K562 (cell line): Measurements from ENCODE around the gene TOR3A. TPM values are rescaled to one million over a fixed set of nuclear protein-coding genes. Genes with fewer than 3 reads are reported as not detected.

Experiments used
- BRF2 ChIP-seq: IDR thresholded peaks from 3 replicates; pipeline ENCODE4 v1.6.1; 2011; ENCODE audit warnings: borderline replicate concordance, mild to moderate bottlenecking; ENCODE audit not compliant: insufficient read length, insufficient read depth
- CEBPB ChIP-seq: fragments of 450-650 bp; IDR thresholded peaks from 2 replicates; pipeline ENCODE4 v1.6.1; 2016; ENCODE audit warnings: missing genetic modification characterization, missing compliant biosample characterization
- DIDO1 ChIP-seq: fragments of 450-650 bp; IDR thresholded peaks from 2 replicates; pipeline ENCODE4 v1.6.1; 2016; ENCODE audit warnings: low read depth, missing biosample characterization, missing genetic modification characterization
- GTF2F1 ChIP-seq: IDR thresholded peaks from 2 replicates; pipeline ENCODE4 v1.6.1; 2011; ENCODE audit warnings: low read depth, low read length, improper control_type of control experiment
- KLF10 ChIP-seq: fragments of 250-450 bp; sonication (Bioruptor Pico); IDR thresholded peaks from 2 replicates; pipeline ENCODE4 v1.6.1; 2021; ENCODE audit warnings: matching md5 sums
- KLF13 ChIP-seq: fragments of 450-650 bp; IDR thresholded peaks from 2 replicates; pipeline ENCODE4 v1.6.1; 2016; ENCODE audit warnings: missing genetic modification characterization, low read depth, mild to moderate bottlenecking, missing compliant biosample characterization, moderate library complexity, borderline replicate concordance
- MED1 ChIP-seq: sonication (generic); formaldehyde crosslinking; IDR thresholded peaks from 2 replicates; pipeline ENCODE4 v1.8.1; 2023; ENCODE audit warnings: missing genetic modification reagents, borderline replicate concordance
- MYBL2 ChIP-seq, 2 experiments: fragments of 450-650 bp in 1 of 2; sonication (generic) in 1 of 2; formaldehyde crosslinking in 1 of 2; IDR thresholded peaks; 2 replicates each; pipeline versions ENCODE4 v1.6.1 to v1.8.1; 2017 to 2022; ENCODE audit warnings: borderline replicate concordance in 1 of 2, inconsistent platforms in 1 of 2, low read depth in 1 of 2, mild to moderate bottlenecking in 1 of 2, missing genetic modification reagents in 1 of 2, moderate library complexity in 1 of 2
- PHTF2 ChIP-seq: fragments of 250-450 bp; sonication (Bioruptor Pico); IDR thresholded peaks from 2 replicates; pipeline ENCODE4 v1.5.0; 2021; ENCODE audit warnings: mild to moderate bottlenecking
- PTTG1 ChIP-seq: fragments of 450-650 bp; IDR thresholded peaks from 2 replicates; pipeline ENCODE4 v1.6.1; 2016; ENCODE audit warnings: low read depth, mild to moderate bottlenecking, missing genetic modification characterization, missing compliant biosample characterization
- SMC3 ChIP-seq: conservative IDR thresholded peaks from 2 replicates; pipeline ENCODE4 v1.6.1; 2011; ENCODE audit warnings: low read depth, low read length, improper control_type of control experiment; ENCODE audit not compliant: insufficient read depth
- XRCC3 ChIP-seq: fragments of 450-650 bp; IDR thresholded peaks from 2 replicates; pipeline ENCODE4 v1.6.1; 2017; ENCODE audit warnings: mild to moderate bottlenecking, moderate library complexity
- ZBED1 ChIP-seq: IDR thresholded peaks from 2 replicates; pipeline ENCODE4 v1.6.1; 2014
- ZFP30 ChIP-seq: fragments of 250-450 bp; sonication (Bioruptor Pico); IDR thresholded peaks from 2 replicates; pipeline ENCODE4 v1.8.0; 2022; ENCODE audit warnings: moderate library complexity, mild to moderate bottlenecking, inconsistent platforms, borderline replicate concordance
- ZNF239 ChIP-seq: fragments of 250-450 bp; sonication (Bioruptor Pico); IDR thresholded peaks from 2 replicates; pipeline ENCODE4 v1.4.0; 2020; ENCODE audit warnings: mild to moderate bottlenecking
- ZNF436 ChIP-seq: fragments of 250-450, 450-650 bp; sonication (Bioruptor Pico); formaldehyde crosslinking; IDR thresholded peaks from 2 replicates; pipeline ENCODE4 v1.7.0; 2020; ENCODE audit warnings: mild to moderate bottlenecking
- polyA plus RNA-seq, 8 experiments: library from polyadenylated mRNA; depleted of rRNA in 4 of 8; stranded (reverse) in 5 of 8; unstranded in 3 of 8; fragments of >200 nt; fragmentation: Nextera tagmentation in 2 of 8; fragmentation: Illumina TruSeq in 1 of 8; extraction: Ambion mirVana in 2 of 8; extraction: Trizol in 1 of 8; gene quantifications; 2 replicates each; pipeline versions ENCODE4 v1.2.1 to v1.2.3, GENCODE V29; 2011 to 2014; ENCODE audit warnings: inconsistent platforms in 1 of 8, missing spikeins in 1 of 8
- total RNA-seq, 7 experiments: library from RNA; depleted of rRNA in 6 of 7; stranded (reverse); fragments of >200 nt in 6 of 7; fragmentation: Illumina TruSeq in 2 of 7; extraction: Trizol in 2 of 7; gene quantifications; 2 replicates each; pipeline versions ENCODE4 v1.2.1 to v1.2.3, GENCODE V29; 2011 to 2021; ENCODE audit warnings: low replicate concordance in 1 of 7
- TF ChIP-seq, protein P1 (sequence below): fragments of 250-450 bp; sonication (Bioruptor Pico); IDR thresholded peaks from 2 replicates; pipeline ENCODE4 v1.4.0; 2020; ENCODE audit warnings: mild to moderate bottlenecking, moderate library complexity
- TF ChIP-seq, protein P2 (sequence below): fragments of 200-400 bp; formaldehyde crosslinking; IDR thresholded peaks from 2 replicates; pipeline ENCODE4 v1.6.1; 2017; ENCODE audit warnings: mild to moderate bottlenecking, low read depth, low read length, moderate library complexity

Gene TOR3A
- total and polyA plus RNA-seq, 9 of the 15 experiments (the other 6 are each of a cell fraction or from before 2014, with no cell fraction given), result 7.9 to 94.5 (median 39.7) TPM

DNA sequence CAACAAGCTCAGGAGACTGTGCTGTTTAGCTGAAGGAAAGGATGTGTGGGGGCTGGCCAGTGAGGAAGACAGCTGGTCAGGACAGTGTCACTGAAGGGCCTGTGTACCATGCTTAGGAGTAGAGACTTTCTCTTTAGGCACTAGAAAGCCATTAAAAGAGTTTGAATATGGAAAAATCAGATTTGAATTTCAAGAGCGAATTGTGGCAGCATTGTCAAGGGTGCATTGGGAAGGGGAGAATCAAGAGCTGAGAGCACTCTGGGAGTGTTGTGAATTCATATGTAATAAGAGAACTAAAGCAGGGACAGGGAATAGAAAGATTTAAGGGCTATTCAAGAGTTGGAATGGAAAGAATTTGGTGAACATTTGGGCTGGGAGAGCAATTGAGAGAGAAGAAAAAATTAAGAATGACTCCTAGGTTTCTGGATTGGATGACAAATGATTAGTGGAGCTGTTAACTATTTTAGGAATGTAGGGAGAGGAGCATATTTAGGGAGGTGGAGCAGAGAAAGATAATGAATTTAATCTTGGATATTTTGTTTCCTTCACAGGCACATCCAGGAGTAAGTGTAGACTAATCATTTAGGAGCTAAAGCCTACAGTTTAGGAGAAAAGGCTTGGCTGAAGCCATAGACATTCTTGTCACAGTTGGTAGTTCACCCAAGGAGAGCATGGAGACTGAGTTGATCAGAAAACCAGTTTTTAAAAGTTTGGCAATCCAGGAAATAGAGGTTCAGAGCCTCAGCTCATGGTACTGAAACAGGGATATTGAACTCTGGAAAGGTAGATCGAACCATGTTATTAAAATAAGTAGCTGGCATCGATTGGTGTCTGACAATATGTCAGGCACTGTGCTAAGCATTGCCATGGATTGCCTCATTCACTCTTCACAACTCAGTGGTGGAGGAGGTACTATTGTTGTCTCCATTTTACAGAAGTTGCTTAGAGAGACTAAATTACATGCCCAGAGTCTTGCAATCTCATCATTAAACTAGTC lies 23.1 kb upstream of the TOR3A start (continued):
- peak; percentile 11; the same call in 1 of the 2 replicates for TF ChIP-seq ZNF239
- no peak for TF ChIP-seq MYBL2 (IDR thresholded peaks at IDR 0.05; ENCODE audit: low read depth)
- TF ChIP-seq MYBL2 (CRISPR knock-in tag; IDR thresholded peaks at IDR 0.05; ENCODE audit: borderline replicate concordance), result no peak
- TF ChIP-seq BRF2, result no peak
- no peak for TF ChIP-seq MED1 (CRISPR knock-in tag)
- TF ChIP-seq, protein P1, sequence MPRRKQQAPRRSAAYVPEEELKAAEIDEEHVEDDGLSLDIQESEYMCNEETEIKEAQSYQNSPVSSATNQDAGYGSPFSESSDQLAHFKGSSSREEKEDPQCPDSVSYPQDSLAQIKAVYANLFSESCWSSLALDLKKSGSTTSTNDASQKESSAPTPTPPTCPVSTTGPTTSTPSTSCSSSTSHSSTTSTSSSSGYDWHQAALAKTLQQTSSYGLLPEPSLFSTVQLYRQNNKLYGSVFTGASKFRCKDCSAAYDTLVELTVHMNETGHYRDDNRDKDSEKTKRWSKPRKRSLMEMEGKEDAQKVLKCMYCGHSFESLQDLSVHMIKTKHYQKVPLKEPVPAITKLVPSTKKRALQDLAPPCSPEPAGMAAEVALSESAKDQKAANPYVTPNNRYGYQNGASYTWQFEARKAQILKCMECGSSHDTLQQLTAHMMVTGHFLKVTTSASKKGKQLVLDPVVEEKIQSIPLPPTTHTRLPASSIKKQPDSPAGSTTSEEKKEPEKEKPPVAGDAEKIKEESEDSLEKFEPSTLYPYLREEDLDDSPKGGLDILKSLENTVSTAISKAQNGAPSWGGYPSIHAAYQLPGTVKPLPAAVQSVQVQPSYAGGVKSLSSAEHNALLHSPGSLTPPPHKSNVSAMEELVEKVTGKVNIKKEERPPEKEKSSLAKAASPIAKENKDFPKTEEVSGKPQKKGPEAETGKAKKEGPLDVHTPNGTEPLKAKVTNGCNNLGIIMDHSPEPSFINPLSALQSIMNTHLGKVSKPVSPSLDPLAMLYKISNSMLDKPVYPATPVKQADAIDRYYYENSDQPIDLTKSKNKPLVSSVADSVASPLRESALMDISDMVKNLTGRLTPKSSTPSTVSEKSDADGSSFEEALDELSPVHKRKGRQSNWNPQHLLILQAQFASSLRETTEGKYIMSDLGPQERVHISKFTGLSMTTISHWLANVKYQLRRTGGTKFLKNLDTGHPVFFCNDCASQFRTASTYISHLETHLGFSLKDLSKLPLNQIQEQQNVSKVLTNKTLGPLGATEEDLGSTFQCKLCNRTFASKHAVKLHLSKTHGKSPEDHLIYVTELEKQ (CRISPR knock-in tag), result no peak
- no peak for TF ChIP-seq SMC3
- peak; percentile 36; the same call in 1 of the 2 replicates for TF ChIP-seq CEBPB (tag)
- peak; percentile 65 for TF ChIP-seq PTTG1 (tag)
- no peak for TF ChIP-seq XRCC3
- no peak for TF ChIP-seq KLF10
- TF ChIP-seq, protein P2, sequence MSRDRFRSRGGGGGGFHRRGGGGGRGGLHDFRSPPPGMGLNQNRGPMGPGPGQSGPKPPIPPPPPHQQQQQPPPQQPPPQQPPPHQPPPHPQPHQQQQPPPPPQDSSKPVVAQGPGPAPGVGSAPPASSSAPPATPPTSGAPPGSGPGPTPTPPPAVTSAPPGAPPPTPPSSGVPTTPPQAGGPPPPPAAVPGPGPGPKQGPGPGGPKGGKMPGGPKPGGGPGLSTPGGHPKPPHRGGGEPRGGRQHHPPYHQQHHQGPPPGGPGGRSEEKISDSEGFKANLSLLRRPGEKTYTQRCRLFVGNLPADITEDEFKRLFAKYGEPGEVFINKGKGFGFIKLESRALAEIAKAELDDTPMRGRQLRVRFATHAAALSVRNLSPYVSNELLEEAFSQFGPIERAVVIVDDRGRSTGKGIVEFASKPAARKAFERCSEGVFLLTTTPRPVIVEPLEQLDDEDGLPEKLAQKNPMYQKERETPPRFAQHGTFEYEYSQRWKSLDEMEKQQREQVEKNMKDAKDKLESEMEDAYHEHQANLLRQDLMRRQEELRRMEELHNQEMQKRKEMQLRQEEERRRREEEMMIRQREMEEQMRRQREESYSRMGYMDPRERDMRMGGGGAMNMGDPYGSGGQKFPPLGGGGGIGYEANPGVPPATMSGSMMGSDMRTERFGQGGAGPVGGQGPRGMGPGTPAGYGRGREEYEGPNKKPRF, result no peak
- TF ChIP-seq ZFP30 (CRISPR knock-in tag), result no peak
- TF ChIP-seq ZNF436 (CRISPR knock-in tag), result no peak
- TF ChIP-seq PHTF2 (CRISPR knock-in tag), result no peak
- no peak for TF ChIP-seq DIDO1 (tag)
- TF ChIP-seq ZBED1, result no peak
- TF ChIP-seq GTF2F1, result no peak
- TF ChIP-seq KLF13 (tag), result no peak
